ENCODE data around the gene MKRN2. TPM values are rescaled to one million over a fixed set of nuclear protein-coding genes. Genes with fewer than 3 reads are reported as not detected.

Gene MKRN2
- 38.2 TPM for total RNA-seq

DNA sequence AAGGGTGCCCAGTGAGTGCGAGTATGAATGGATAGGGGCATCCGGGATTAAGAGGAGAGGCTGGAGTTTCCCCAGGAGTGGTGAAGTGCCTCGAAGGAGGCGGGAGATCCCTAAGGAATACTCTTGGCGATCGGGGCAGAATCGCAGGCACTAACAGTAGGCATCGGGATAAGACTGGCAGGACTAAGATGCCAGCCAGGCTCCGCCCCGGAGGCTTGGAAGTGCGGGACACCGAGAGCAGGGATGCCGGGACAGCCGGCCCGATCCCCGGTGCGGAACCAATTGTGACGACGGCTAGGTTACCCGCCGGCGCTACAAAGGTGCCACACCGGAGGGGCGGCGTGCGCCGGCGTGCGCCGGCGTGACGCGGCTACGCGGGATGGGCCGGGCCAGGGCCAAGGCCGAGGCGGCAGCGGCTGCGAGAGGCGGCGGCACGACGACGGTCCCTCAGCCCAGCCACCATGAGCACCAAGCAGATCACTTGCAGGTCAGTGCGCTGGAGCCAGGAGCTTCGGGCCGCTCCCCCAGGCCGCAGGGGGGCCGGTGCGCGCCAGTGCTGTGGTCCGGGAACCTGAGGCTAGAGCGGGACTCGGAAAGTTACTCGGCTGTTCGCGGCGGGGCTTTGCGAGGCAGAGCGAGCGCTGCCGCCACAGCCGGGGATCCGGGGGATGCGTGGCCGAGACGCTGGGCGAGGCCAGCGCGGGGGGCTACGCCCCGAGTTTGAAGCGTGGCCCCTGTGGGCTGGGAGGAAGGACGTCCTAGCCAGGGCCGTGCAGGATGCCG, at the start of gene MKRN2:
Gene MKRN2, plus strand, starts transcription at position 398 of the 783 bp plus-strand sequence. Its CDS starts 64 bp downstream, at position 462.

DNA sequence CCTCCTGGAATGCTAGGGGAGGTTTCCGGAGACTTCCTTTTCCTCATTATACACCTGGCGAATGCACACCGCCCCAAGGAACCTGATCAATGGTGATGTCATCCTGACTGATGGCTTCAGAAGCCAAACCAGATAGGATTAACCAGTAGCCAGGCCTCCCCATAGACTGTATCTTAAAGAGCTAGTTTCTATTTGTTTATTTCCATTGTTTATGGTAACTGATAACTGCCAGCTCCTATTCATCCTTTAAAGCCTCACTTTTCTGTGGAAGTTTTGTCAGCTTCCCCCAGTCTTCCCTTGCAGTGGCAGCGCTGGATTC, 11.5 kb upstream of the MKRN2 start, which contains the start of gene MKRN2OS:
Gene MKRN2OS, minus strand, starts transcription at position 27 of the 319 bp plus-strand sequence. CDS start 35 bp downstream, outside the sequence.

Small RNA genes lying within 50 kb of the gene (small RNA-seq; reads per million reads assigned to genes)
- gene RF00017 (ENCODE audit: low replicate concordance) (not detected), gene RNA5SP123 (ENCODE audit: low replicate concordance) (not detected), gene RNU6-377P (ENCODE audit: low replicate concordance) (not detected)

Other genes starting within 250 kb of the MKRN2 start
- 53.5 TPM for gene TSEN2, start 72.6 kb upstream of the MKRN2 start, total RNA-seq
- gene MKRN2OS, start 11.6 kb upstream of the MKRN2 start, total RNA-seq: not detected
- gene RAF1, start 107.0 kb downstream of the MKRN2 start, total RNA-seq: 316 TPM
- gene TMEM40, start 202.2 kb downstream of the MKRN2 start, total RNA-seq: not detected
- gene CAND2, start 239.6 kb downstream of the MKRN2 start, total RNA-seq: 25.7 TPM